OCI-LY1 (cell line): ENCODE data around the gene TMED4.

Experiments used
- EZH2 ChIP-seq: fragments of 200-600 bp; sonication (generic), shearing (Covaris generic); IDR thresholded peaks from 2 replicates; pipeline ENCODE4 v1.8.0; 2017; ENCODE audit warnings: borderline replicate concordance, mixed run types, mild to moderate bottlenecking, antibody characterized with exemption, low read length, moderate library complexity, mixed read lengths
- TF ChIP-seq, protein P1 (sequence below): fragments of 200-600 bp; sonication (generic), shearing (Covaris generic); IDR thresholded peaks from 2 replicates; pipeline ENCODE4 v1.5.1; 2017; ENCODE audit warnings: mild to moderate bottlenecking, antibody characterized with exemption, low read length, moderate library complexity, mixed read lengths

DNA sequence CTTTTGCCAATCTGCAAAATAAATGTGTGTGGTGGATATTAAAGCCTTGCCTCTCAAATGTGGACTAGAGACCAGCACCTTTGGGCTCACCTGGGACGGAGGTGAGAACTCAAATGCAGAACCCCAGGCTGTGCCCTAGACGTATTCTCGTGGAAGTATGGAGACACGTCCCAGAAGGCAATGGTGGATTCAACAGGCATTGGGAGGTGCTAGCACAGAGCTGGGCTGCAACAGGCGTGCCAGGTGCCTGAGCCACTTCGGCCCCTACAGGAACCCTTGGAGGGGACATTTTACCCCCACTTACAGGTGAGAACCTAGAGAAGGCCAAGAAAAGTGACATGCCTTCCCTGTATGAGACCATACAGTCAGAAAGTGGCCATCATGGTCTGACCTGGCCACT lies 20.6 kb downstream of the TMED4 start:
- TF ChIP-seq, protein P1, sequence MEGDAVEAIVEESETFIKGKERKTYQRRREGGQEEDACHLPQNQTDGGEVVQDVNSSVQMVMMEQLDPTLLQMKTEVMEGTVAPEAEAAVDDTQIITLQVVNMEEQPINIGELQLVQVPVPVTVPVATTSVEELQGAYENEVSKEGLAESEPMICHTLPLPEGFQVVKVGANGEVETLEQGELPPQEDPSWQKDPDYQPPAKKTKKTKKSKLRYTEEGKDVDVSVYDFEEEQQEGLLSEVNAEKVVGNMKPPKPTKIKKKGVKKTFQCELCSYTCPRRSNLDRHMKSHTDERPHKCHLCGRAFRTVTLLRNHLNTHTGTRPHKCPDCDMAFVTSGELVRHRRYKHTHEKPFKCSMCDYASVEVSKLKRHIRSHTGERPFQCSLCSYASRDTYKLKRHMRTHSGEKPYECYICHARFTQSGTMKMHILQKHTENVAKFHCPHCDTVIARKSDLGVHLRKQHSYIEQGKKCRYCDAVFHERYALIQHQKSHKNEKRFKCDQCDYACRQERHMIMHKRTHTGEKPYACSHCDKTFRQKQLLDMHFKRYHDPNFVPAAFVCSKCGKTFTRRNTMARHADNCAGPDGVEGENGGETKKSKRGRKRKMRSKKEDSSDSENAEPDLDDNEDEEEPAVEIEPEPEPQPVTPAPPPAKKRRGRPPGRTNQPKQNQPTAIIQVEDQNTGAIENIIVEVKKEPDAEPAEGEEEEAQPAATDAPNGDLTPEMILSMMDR, result no peak
- TF ChIP-seq EZH2, result no peak
